ENCODE results near the gene OR6S1.

GRCh38 chr14:20626274-20626673, 15.2 kb downstream of the OR6S1 start:
- no peak for TF ChIP-seq RAD21 (IDR thresholded peaks at IDR 0.05)
- no peak for TF ChIP-seq CTCF (IDR thresholded peaks at IDR 0.05; ENCODE audit: low read depth, low read length, missing input control)
- TF ChIP-seq FOXA1 (IDR thresholded peaks at IDR 0.05), result no peak
- no peak for TF ChIP-seq YY1 (IDR thresholded peaks at IDR 0.05)
- no peak for TF ChIP-seq RXRA (IDR thresholded peaks at IDR 0.05)
- no peak for TF ChIP-seq ZBTB33 (IDR thresholded peaks at IDR 0.05)
- TF ChIP-seq GABPA (IDR thresholded peaks at IDR 0.05 in 1 of 2, conservative IDR thresholded peaks at IDR 0.05 in 1 of 2), result no peak
- no peak for TF ChIP-seq TAF1 (conservative IDR thresholded peaks at IDR 0.05)
- TF ChIP-seq MAX (IDR thresholded peaks at IDR 0.05), result no peak
- no peak for TF ChIP-seq JUND (IDR thresholded peaks at IDR 0.05)
- no peak for TF ChIP-seq EGR1 (IDR thresholded peaks at IDR 0.05; ENCODE audit: low read depth in 2 of 2)
- no peak for TF ChIP-seq FOXA2 (IDR thresholded peaks at IDR 0.05)
- no peak for TF ChIP-seq SP1 (IDR thresholded peaks at IDR 0.05)
- no peak for TF ChIP-seq REST (IDR thresholded peaks at IDR 0.05)
